NT2/D1 (cell line): ENCODE results near the gene RASD2.

Experiments
- SUZ12 ChIP-seq: IDR thresholded peaks from 2 replicates; pipeline ENCODE4 v1.6.1; 2011; ENCODE audit not compliant: insufficient read length, insufficient read depth; ENCODE audit errors: extremely low read depth
- YY1 ChIP-seq: IDR thresholded peaks from 2 replicates; pipeline ENCODE4 v1.6.1; 2011; ENCODE audit not compliant: insufficient read length, insufficient read depth
- ZNF274 ChIP-seq: IDR thresholded peaks from 2 replicates; pipeline ENCODE4 v1.6.1; 2011; ENCODE audit warnings: mild to moderate bottlenecking, low read depth, low read length

- TF ChIP-seq SUZ12 (no peak), ZNF274 (no peak), YY1 (no peak)
Observed at GRCh38 chr22:35509960-35510359, 30.7 kb upstream of the RASD2 start.
